Measurements from ENCODE around the gene MYO5C. TPM values are rescaled to one million over a fixed set of nuclear protein-coding genes. Genes with fewer than 3 reads are reported as not detected.

MYO5C gene
- total RNA-seq, 4 donors from 2014 or later, result 6.4 to 23.5 (median 13.9) TPM

DNA sequence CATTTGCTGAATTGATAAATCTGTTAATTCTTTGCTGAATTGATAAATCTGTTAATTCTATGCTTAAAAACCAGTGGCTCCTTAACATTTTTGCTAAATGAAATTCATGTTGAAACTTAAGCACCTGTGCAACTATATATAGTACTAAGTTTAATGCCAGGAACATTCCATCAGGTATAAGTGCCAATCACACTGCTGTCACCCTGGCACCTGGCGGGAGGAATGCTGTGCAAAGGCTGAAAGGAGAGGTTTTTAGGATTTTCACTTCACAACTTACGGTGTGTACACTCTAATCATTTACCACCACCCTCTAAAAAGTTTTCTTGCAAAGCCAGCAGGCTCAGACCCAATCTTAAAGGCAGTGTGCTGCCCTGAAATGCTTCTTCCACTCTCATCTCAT lies 33.5 kb upstream of the MYO5C start:
- 74 to 80% methylated on average over 2 of the region's 2 CpGs for WGBS, 2 donors
- DNase-seq (ENCODE audit: low spot score in 2 of 2), result no peak
- TF ChIP-seq, protein P1, sequence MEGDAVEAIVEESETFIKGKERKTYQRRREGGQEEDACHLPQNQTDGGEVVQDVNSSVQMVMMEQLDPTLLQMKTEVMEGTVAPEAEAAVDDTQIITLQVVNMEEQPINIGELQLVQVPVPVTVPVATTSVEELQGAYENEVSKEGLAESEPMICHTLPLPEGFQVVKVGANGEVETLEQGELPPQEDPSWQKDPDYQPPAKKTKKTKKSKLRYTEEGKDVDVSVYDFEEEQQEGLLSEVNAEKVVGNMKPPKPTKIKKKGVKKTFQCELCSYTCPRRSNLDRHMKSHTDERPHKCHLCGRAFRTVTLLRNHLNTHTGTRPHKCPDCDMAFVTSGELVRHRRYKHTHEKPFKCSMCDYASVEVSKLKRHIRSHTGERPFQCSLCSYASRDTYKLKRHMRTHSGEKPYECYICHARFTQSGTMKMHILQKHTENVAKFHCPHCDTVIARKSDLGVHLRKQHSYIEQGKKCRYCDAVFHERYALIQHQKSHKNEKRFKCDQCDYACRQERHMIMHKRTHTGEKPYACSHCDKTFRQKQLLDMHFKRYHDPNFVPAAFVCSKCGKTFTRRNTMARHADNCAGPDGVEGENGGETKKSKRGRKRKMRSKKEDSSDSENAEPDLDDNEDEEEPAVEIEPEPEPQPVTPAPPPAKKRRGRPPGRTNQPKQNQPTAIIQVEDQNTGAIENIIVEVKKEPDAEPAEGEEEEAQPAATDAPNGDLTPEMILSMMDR (IDR thresholded peaks at IDR 0.05), result no peak
- TF ChIP-seq POLR2A (IDR thresholded peaks at IDR 0.05), result no peak
- H3K4me3 ChIP-seq (ENCODE audit: low read depth, poor library complexity, severe bottlenecking), result no peak overlapping the region
- intact Hi-C loops (cut with DNase I; ENCODE audit: low total_unique reads), result no loop called here

DNA sequence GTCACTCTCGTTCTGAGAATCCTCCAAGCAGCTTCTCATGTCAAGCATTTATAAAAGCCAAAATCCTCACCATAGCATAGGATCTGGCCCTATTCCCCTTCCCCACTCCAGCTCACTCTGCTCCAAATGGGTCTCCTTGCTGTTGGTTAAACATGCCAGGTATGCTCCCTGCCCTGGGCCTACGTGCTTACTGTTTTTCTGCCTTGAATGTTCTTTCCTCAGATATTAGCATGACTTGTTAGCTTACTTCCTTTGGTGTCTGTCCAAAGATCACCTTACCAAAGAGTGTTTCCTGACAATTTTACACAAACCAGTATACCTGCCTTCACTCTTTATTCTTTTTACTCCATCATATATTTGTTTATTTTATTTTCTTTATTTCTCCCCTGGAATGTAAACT lies 33.1 kb upstream of the MYO5C start:
- DNase-seq (ENCODE audit: low spot score in 2 of 2), result no peak
- WGBS, 2 donors, result 78 to 89% methylated on average over 2 of the region's 2 CpGs
- intact Hi-C loops (cut with DNase I; ENCODE audit: low total_unique reads), result no loop called here

DNA sequence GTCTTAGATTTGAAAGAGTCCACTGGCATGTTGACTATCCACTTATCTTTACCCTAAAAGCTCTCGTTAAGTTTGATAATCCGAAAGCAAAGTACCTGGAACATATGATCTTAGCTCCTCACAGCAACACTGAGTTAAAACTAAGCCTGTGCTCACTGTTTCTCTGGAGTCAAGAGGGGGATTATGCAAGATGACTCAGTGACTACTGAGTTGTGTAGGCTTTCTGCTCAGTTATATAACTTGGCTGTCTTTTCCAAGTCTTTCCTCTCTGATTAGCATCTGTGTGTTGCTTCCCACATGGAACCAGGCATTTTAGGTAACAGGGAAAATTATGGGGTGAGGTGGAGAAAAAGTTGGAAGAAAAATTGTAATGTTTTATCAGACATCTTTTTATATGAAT lies 31.2 kb upstream of the MYO5C start:
- 83 to 90% methylated on average over 2 of the region's 2 CpGs for WGBS, 2 donors
- no peak overlapping the region for H3K4me3 ChIP-seq (ENCODE audit: low read depth, poor library complexity, severe bottlenecking)
- TF ChIP-seq, protein P1 (IDR thresholded peaks at IDR 0.05), result no peak
- no peak for TF ChIP-seq POLR2A (IDR thresholded peaks at IDR 0.05)
- DNase-seq (ENCODE audit: low spot score in 2 of 2), result no peak
- intact Hi-C loops (cut with DNase I; ENCODE audit: low total_unique reads), result no loop called here

More for the DNA sequence above, 33.1 kb upstream of the MYO5C start:
- H3K4me3 ChIP-seq (ENCODE audit: low read depth, poor library complexity, severe bottlenecking), result no peak overlapping the region
- TF ChIP-seq, protein P1 (IDR thresholded peaks at IDR 0.05), result no peak
- TF ChIP-seq POLR2A (IDR thresholded peaks at IDR 0.05), result no peak

DNA sequence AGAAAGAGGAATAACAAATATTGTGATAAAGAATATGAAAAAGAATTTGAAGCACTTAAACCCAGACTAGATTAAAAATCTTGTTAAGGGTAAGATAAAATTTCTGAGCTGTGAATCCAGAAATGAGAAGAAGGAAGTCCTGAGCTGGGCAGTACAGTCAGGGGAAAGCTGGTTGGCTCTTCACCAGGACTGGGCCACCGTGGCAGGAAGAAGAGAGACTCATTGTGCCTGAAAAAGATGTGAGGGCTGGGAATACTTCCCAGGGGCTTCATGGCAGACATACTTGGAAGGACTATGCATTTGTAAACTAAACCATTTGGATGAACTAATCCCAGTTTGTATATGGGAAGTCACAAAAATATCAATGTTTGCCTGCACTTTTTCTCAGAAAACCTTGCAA lies 28.5 kb upstream of the MYO5C start:
- DNase-seq (ENCODE audit: low spot score in 2 of 2), result no peak
- H3K4me3 ChIP-seq (ENCODE audit: low read depth, poor library complexity, severe bottlenecking), result no peak overlapping the region
- 36 to 46% methylated on average over 1 of the region's 1 CpG for WGBS, 2 donors
- intact Hi-C loops (cut with DNase I; ENCODE audit: low total_unique reads), result no loop called here
- TF ChIP-seq, protein P1 (IDR thresholded peaks at IDR 0.05), result no peak
- TF ChIP-seq POLR2A (IDR thresholded peaks at IDR 0.05), result no peak

DNA sequence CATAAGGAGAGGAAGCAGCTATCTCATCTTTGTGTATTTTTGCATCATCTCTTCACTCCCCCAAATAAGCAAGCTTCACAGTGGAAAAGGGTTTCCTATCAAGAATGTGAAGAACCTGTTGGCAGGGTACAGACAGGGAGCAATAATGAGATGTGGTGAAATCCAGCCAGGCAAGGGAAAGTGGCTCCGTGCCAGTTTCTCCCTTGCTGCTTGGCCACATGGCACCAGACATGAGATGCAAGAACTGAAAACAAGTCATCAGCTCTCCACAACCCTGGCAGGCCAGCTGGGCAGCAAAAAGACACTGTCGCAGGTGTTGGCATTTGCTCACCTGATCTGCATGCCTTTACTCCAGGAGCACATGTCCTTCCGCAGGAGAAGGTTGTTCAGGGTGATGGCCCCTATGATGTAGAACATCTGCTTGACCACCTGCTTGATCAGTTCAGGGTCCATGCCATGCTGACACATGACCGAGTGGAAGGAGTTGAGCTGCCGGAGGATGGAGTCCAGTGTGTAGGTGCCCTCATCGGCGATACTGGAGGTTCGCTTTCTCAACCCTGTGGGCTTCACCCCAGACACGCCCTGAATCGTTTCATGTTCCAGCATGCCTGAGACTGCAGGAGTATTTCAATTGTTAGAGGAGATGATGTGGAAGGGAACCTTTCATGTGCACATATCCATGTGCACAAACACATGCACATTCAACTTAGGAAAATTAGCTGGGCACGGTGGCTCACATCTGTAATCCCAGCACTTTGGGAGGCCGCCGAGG lies 23.3 kb upstream of the MYO5C start:
- intact Hi-C loops (cut with DNase I; ENCODE audit: low total_unique reads), result no loop called here
- no peak for DNase-seq (ENCODE audit: low spot score in 2 of 2)
- no peak overlapping the region for H3K4me3 ChIP-seq (ENCODE audit: low read depth, poor library complexity, severe bottlenecking)
- TF ChIP-seq, protein P1 (IDR thresholded peaks at IDR 0.05), result no peak
- no peak for TF ChIP-seq POLR2A (IDR thresholded peaks at IDR 0.05)
- WGBS, 2 donors, result 90 to 91% methylated on average over 11 to 13 of the region's 13 CpGs

DNA sequence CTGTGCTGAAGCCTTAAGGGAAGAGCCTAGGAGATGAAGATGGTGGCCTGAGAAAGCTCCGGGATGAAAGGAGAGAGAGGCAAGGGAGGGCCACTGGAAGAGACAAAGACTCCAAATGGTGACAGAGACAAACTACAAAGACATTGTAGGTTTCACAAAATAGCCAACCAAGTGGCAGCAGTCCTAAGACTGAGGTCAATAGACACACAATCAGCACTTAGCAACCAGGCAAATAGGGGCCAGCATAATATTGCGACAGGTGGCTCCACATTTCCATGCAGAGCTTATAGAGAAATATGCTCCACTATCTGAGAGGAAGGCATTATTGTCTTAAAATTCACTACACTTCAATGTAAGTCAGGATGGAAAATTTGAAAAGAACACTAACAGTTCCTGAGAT lies 22.1 kb upstream of the MYO5C start:
- WGBS, 2 donors, result 97 to 98% methylated on average over 2 of the region's 2 CpGs
- intact Hi-C loops (cut with DNase I; ENCODE audit: low total_unique reads), result no loop called here

More for the DNA sequence above, 22.1 kb upstream of the MYO5C start:
- no peak overlapping the region for H3K4me3 ChIP-seq (ENCODE audit: low read depth, poor library complexity, severe bottlenecking)
- TF ChIP-seq, protein P1 (IDR thresholded peaks at IDR 0.05), result no peak
- no peak for TF ChIP-seq POLR2A (IDR thresholded peaks at IDR 0.05)
- DNase-seq (ENCODE audit: low spot score in 2 of 2), result no peak
